Transverse colon (tissue), 4 donors: Measurements from ENCODE around the gene APOL1.

Experiments
- POLR2A ChIP-seq: fragments of 450-650 bp; IDR thresholded peaks from one replicate; pipeline ENCODE4 v1.6.1; 2016; ENCODE audit warnings: antibody characterized with exemption, mild to moderate bottlenecking, moderate library complexity
- POLR2AphosphoS5 ChIP-seq, 3 donors: sonication (generic); formaldehyde crosslinking; IDR thresholded peaks; one replicate each; pipeline ENCODE4 v1.6.1; 2016; ENCODE audit warnings: antibody characterized with exemption in 3 of 3
- TF ChIP-seq, protein P1 (sequence below), 5 experiments: fragments of 200-600 bp in 3 of 5; fragments of 450-650 bp in 2 of 5; sonication (generic) in 3 of 5; IDR thresholded peaks; 1 replicate in 2 of 5; 2 replicates in 3 of 5; pipeline ENCODE4 v1.5.1; 2016 to 2017; ENCODE audit warnings: antibody characterized with exemption in 5 of 5, inconsistent platforms in 3 of 5, mild to moderate bottlenecking in 2 of 5, moderate library complexity in 1 of 5

DNA sequence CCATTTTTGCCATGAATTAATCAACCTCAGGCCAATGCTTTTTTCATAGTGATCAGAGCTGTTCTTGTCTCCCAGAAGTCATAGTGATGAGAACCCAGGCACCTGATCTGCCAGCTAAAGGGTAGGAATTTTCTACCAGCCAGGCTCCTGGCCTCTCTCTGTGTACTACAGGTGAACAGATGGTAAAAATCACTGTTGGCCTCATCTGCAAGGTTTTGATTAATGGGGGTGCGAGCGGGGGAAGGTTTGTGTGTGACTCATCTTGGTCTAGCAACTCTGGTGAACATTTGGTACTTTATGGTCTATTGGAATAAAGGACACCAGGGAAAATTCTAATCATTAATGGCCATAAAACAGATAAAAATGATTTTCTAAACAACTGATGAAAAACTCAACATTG lies 37.0 kb upstream of the APOL1 start:
- TF ChIP-seq, protein P1, sequence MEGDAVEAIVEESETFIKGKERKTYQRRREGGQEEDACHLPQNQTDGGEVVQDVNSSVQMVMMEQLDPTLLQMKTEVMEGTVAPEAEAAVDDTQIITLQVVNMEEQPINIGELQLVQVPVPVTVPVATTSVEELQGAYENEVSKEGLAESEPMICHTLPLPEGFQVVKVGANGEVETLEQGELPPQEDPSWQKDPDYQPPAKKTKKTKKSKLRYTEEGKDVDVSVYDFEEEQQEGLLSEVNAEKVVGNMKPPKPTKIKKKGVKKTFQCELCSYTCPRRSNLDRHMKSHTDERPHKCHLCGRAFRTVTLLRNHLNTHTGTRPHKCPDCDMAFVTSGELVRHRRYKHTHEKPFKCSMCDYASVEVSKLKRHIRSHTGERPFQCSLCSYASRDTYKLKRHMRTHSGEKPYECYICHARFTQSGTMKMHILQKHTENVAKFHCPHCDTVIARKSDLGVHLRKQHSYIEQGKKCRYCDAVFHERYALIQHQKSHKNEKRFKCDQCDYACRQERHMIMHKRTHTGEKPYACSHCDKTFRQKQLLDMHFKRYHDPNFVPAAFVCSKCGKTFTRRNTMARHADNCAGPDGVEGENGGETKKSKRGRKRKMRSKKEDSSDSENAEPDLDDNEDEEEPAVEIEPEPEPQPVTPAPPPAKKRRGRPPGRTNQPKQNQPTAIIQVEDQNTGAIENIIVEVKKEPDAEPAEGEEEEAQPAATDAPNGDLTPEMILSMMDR (IDR thresholded peaks at IDR 0.05): no peak
- no peak for TF ChIP-seq POLR2A
- TF ChIP-seq POLR2AphosphoS5 (IDR thresholded peaks at IDR 0.05): no peak
